ENCODE measurements around the gene GPX5. TPM values are rescaled to one million over a fixed set of nuclear protein-coding genes. Genes with fewer than 3 reads are reported as not detected.
"Not testable (repeated sequence)": the region's sequence is repeated elsewhere in the genome, so short reads cannot be mapped to it uniquely, and the experiment has no call there.

The GPX5 gene
- total and polyA plus RNA-seq, 4 experiments from 2014 or later, result not detected

- CTCF ChIA-PET (ENCODE audit: partially characterized antibody); H3K9me3 ChIP-seq (ENCODE audit: control insufficient read depth in 1 of 2, low read length in 2 of 2); intact Hi-C loops (cut with micrococcal nuclease): not testable (repeated sequence)
These were observed 21.3 kb downstream of the GPX5 start for GRCh38 chr6:28547003-28547402.

GRCh38 chr6:28551891-28552666, 26.4 kb downstream of the GPX5 start:
- Histone ChIP-seq H3K4me3 (ENCODE audit: low read length in 2 of 2) (no peak overlapping the region), H3K36me3 (ENCODE audit: insufficient read depth, low read length) (no peaks in the 10 kb centered on the region), H3K4me1 (ENCODE audit: insufficient read depth, low read length) (no peaks in the 10 kb centered on the region), H3K27me3 (ENCODE audit: insufficient read depth, low read length) (peaks cover 8% of the 10 kb centered on the region), H3K9me3 (ENCODE audit: control insufficient read depth in 1 of 2, low read length in 2 of 2) (no peaks in the 10 kb centered on the region), H3K27ac (ENCODE audit: low read depth, low read length) (no peak overlapping the region)
- H3K27me3 Mint-ChIP-seq, result peaks cover 48 to 54% of the 10 kb centered on the region in 2 donors
- ChIA-PET CTCF (ENCODE audit: partially characterized antibody) (no interaction called here), POLR2A (ENCODE audit: partially characterized antibody) (no interaction called here)
- intact Hi-C loops (cut with micrococcal nuclease), result no loop called here
- H3K36me3 Mint-ChIP-seq, result no peaks in the 10 kb centered on the region
- H3K4me1 Mint-ChIP-seq, result peaks cover 0 to 9% (median 1%) of the 10 kb centered on the region in 4 donors
- H3K4me3 Mint-ChIP-seq, result no peak overlapping the region
- peaks cover 0 to 6% (median 2%) of the 10 kb centered on the region in 8 donors for H3K9me3 Mint-ChIP-seq
- H3K27ac Mint-ChIP-seq, result no peak overlapping the region
- no peak for DNase-seq

More at GRCh38 chr6:28547003-28547402, 21.3 kb downstream of the GPX5 start:
- H3K36me3 Mint-ChIP-seq; POLR2A ChIA-PET (ENCODE audit: partially characterized antibody); H3K36me3 ChIP-seq (ENCODE audit: insufficient read depth, low read length); H3K4me3 ChIP-seq (ENCODE audit: low read length in 2 of 2); DNase-seq; H3K27me3 ChIP-seq (ENCODE audit: insufficient read depth, low read length); H3K27ac Mint-ChIP-seq; H3K4me3 Mint-ChIP-seq; H3K27ac ChIP-seq (ENCODE audit: low read depth, low read length): not testable (repeated sequence)
- H3K4me1 Mint-ChIP-seq, result peaks cover 7 to 22% (median 17%) of the 10 kb centered on the region in 4 donors
- H3K9me3 Mint-ChIP-seq, result peaks cover 0 to 13% (median 4%) of the 10 kb centered on the region in 8 donors
- peaks cover 20% of the 10 kb centered on the region for H3K4me1 ChIP-seq (ENCODE audit: insufficient read depth, low read length)
- peaks cover 45 to 48% of the 10 kb centered on the region in 2 donors for H3K27me3 Mint-ChIP-seq

GRCh38 chr6:28553384-28553985, 27.8 kb downstream of the GPX5 start:
- H3K4me1 Mint-ChIP-seq, result peaks cover 0 to 9% (median 1%) of the 10 kb centered on the region in 4 donors
- intact Hi-C loops (cut with micrococcal nuclease), result no loop called here
- Histone ChIP-seq H3K36me3 (ENCODE audit: insufficient read depth, low read length) (no peaks in the 10 kb centered on the region), H3K27me3 (ENCODE audit: insufficient read depth, low read length) (peaks cover 8% of the 10 kb centered on the region), H3K9me3 (ENCODE audit: control insufficient read depth in 1 of 2, low read length in 2 of 2) (no peaks in the 10 kb centered on the region), H3K4me1 (ENCODE audit: insufficient read depth, low read length) (no peaks in the 10 kb centered on the region), H3K4me3 (ENCODE audit: low read length in 2 of 2) (no peak overlapping the region), H3K27ac (ENCODE audit: low read depth, low read length) (no peak overlapping the region)
- CTCF ChIA-PET (ENCODE audit: partially characterized antibody), result no interaction called here
- H3K27me3 Mint-ChIP-seq, result peaks cover 45 to 48% of the 10 kb centered on the region in 2 donors
- H3K27ac Mint-ChIP-seq, result no peak overlapping the region
- POLR2A ChIA-PET (ENCODE audit: partially characterized antibody), result no interaction called here
- no peak overlapping the region for H3K4me3 Mint-ChIP-seq
- peaks cover 0 to 3% (median under 1%) of the 10 kb centered on the region in 8 donors for H3K9me3 Mint-ChIP-seq
- H3K36me3 Mint-ChIP-seq, result no peaks in the 10 kb centered on the region
- no peak for DNase-seq

GRCh38 chr6:28553986-28554881, 28.6 kb downstream of the GPX5 start:
- H3K9me3 ChIP-seq (ENCODE audit: control insufficient read depth in 1 of 2, low read length in 2 of 2), result no peaks in the 10 kb centered on the region
- no peaks in the 10 kb centered on the region for H3K4me1 ChIP-seq (ENCODE audit: insufficient read depth, low read length)
- H3K27ac ChIP-seq (ENCODE audit: low read depth, low read length), result no peak overlapping the region
- Mint-ChIP-seq H3K27ac (peak overlapping the region in 1 of 7 donors; percentile 21), H3K4me3 (no peak overlapping the region), H3K9me3 (peaks cover 0 to 3% (median 0%) of the 10 kb centered on the region in 8 donors), H3K36me3 (no peaks in the 10 kb centered on the region), H3K27me3 (peaks cover 43 to 44% of the 10 kb centered on the region in 2 donors), H3K4me1 (peaks cover 0 to 9% (median 1%) of the 10 kb centered on the region in 4 donors)
- no peak overlapping the region for H3K4me3 ChIP-seq (ENCODE audit: low read length in 2 of 2)
- H3K36me3 ChIP-seq (ENCODE audit: insufficient read depth, low read length), result no peaks in the 10 kb centered on the region
- H3K27me3 ChIP-seq (ENCODE audit: insufficient read depth, low read length), result peaks cover 8% of the 10 kb centered on the region
- ChIA-PET POLR2A (ENCODE audit: partially characterized antibody) (no interaction called here), CTCF (ENCODE audit: partially characterized antibody) (no interaction called here)
- intact Hi-C loops (cut with micrococcal nuclease), result no loop called here
- DNase-seq, result no peak

GRCh38 chr6:28555136-28555535, 29.5 kb downstream of the GPX5 start:
- peaks cover 0 to 3% (median 0%) of the 10 kb centered on the region in 8 donors for H3K9me3 Mint-ChIP-seq
- ChIA-PET POLR2A (ENCODE audit: partially characterized antibody) (no interaction called here), CTCF (ENCODE audit: partially characterized antibody) (no interaction called here)
- H3K4me1 Mint-ChIP-seq, result peaks cover 0 to 9% (median 1%) of the 10 kb centered on the region in 4 donors
- Histone ChIP-seq H3K36me3 (ENCODE audit: insufficient read depth, low read length) (no peaks in the 10 kb centered on the region), H3K27ac (ENCODE audit: low read depth, low read length) (no peak overlapping the region), H3K27me3 (ENCODE audit: insufficient read depth, low read length) (peaks cover 8% of the 10 kb centered on the region), H3K9me3 (ENCODE audit: control insufficient read depth in 1 of 2, low read length in 2 of 2) (no peaks in the 10 kb centered on the region), H3K4me1 (ENCODE audit: insufficient read depth, low read length) (no peaks in the 10 kb centered on the region), H3K4me3 (ENCODE audit: low read length in 2 of 2) (no peak overlapping the region)
- DNase-seq, result no peak
- no peaks in the 10 kb centered on the region for H3K36me3 Mint-ChIP-seq
- intact Hi-C loops (cut with micrococcal nuclease), result no loop called here
- no peak overlapping the region for H3K27ac Mint-ChIP-seq
- no peak overlapping the region for H3K4me3 Mint-ChIP-seq
- H3K27me3 Mint-ChIP-seq, result peaks cover 43 to 45% of the 10 kb centered on the region in 2 donors

GRCh38 chr6:28558629-28559028, 32.9 kb downstream of the GPX5 start:
- H3K4me1 Mint-ChIP-seq, result peaks cover 0 to 9% (median 0%) of the 10 kb centered on the region in 4 donors

More at GRCh38 chr6:28558629-28559028, 32.9 kb downstream of the GPX5 start:
- Histone ChIP-seq H3K36me3 (ENCODE audit: insufficient read depth, low read length) (no peaks in the 10 kb centered on the region), H3K9me3 (ENCODE audit: control insufficient read depth in 1 of 2, low read length in 2 of 2) (no peaks in the 10 kb centered on the region), H3K27me3 (ENCODE audit: insufficient read depth, low read length) (peaks cover 8% of the 10 kb centered on the region), H3K4me3 (ENCODE audit: low read length in 2 of 2) (no peak overlapping the region), H3K27ac (ENCODE audit: low read depth, low read length) (no peak overlapping the region), H3K4me1 (ENCODE audit: insufficient read depth, low read length) (no peaks in the 10 kb centered on the region)
- ChIA-PET POLR2A (ENCODE audit: partially characterized antibody) (no interaction called here), CTCF (ENCODE audit: partially characterized antibody) (interaction anchor here (1.6 kb wide), 1 partner anchor 8 kb away, joined by 6 read pairs; no protein-coding TSS in a partner anchor)
- Mint-ChIP-seq H3K27ac (no peak overlapping the region), H3K9me3 (peaks cover 0 to under 1% (median 0%) of the 10 kb centered on the region in 8 donors), H3K36me3 (no peaks in the 10 kb centered on the region), H3K4me3 (no peak overlapping the region), H3K27me3 (peaks cover 30 to 31% of the 10 kb centered on the region in 2 donors)
- intact Hi-C loops (cut with micrococcal nuclease), result no loop called here
- DNase-seq, result no peak

Measured in CD4-positive, alpha-beta memory T cell (primary cell).